IPS-20b (cell line): ENCODE measurements around the gene DMRTB1.
"Not testable (repeated sequence)": the region's sequence is repeated elsewhere in the genome, so short reads cannot be mapped to it uniquely, and the experiment has no call there.

Experiments
- H3K27ac ChIP-seq: one replicate; pipeline ENCODE4 v1.5.1; 2013; ENCODE audit warnings: low read length
- H3K27me3 ChIP-seq: 2 replicates; pipeline ENCODE4 v1.6.1; 2013; ENCODE audit warnings: mild to moderate bottlenecking, low read length, inconsistent platforms; ENCODE audit not compliant: insufficient read depth
- H3K36me3 ChIP-seq: 2 replicates; pipeline ENCODE4 v1.6.1; 2013; ENCODE audit warnings: low read depth, mild to moderate bottlenecking, inconsistent platforms, low read length, moderate library complexity; ENCODE audit not compliant: insufficient read depth
- H3K4me1 ChIP-seq: 2 replicates; pipeline ENCODE4 v1.6.1; 2013; ENCODE audit warnings: mild to moderate bottlenecking, control low read depth, inconsistent platforms, low read length, moderate library complexity; ENCODE audit not compliant: insufficient read depth
- H3K4me3 ChIP-seq: 2 replicates; pipeline ENCODE4 v1.5.1; 2013; ENCODE audit warnings: mild to moderate bottlenecking, low read length, inconsistent platforms
- H3K9ac ChIP-seq: 2 replicates; pipeline ENCODE4 v1.6.1; 2013; ENCODE audit warnings: low read depth, mild to moderate bottlenecking, inconsistent platforms, low read length, moderate library complexity
- H3K9me3 ChIP-seq: 2 replicates; pipeline ENCODE4 v1.6.1; 2013; ENCODE audit warnings: mild to moderate bottlenecking, low read depth, low read length, inconsistent platforms; ENCODE audit not compliant: insufficient read depth

Gene DMRTB1

DNA sequence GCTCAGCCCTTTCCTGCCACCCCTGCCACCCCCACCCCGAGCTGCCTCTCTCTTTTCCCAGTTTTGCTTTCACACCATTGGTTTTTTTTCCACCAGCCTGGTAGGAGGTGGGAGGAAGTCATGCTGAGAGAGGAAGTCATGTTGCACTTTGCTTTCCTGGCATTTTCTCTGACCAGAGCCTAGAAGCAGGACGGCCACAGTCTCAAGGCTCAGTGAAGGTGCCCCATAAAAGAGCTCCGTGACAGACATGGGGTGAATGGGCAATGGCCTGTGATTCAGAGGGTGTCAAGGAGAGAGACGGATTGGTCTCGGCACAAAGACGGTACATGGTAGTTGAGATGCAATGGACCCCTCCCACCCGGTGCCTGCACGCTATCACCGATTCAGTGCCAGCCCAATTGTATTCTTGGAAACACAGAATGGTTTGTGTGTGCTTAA is 42.1 kb upstream of the DMRTB1 start:
- H3K27me3 ChIP-seq = no peaks in the 10 kb centered on the region

DNA sequence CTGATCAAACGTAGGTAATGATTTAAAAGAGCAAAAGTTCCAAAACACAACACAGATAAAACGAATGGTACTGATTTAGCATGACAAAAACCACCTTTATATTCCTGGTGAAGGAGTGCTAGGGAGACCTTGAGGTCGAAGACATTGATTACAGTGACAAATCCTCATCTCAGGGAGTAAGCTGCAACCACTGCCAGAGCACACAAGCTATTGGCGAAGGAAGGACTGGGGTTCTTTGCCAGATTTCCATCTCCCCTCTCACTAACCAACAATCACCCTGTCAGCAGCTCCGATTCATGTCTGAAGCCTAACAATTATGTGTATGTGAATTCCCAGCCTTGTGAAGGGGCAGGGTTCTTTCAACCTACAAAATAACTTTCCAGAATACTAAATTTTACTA is 40.2 kb upstream of the DMRTB1 start:
- Histone ChIP-seq H3K9ac (no peak overlapping the region), H3K9me3 (peaks cover 14% of the 10 kb centered on the region; the same call in 1 of the 2 replicates), H3K4me1 (peaks cover 30% of the 10 kb centered on the region; the same call in 1 of the 2 replicates), H3K36me3 (no peaks in the 10 kb centered on the region), H3K27ac (no peak overlapping the region), H3K27me3 (no peaks in the 10 kb centered on the region), H3K4me3 (no peak overlapping the region)

More for the DNA sequence above, 42.1 kb upstream of the DMRTB1 start:
- peak overlapping the region; percentile 19; the same call in 1 of the 2 replicates for H3K4me3 ChIP-seq
- peaks cover 30% of the 10 kb centered on the region for H3K4me1 ChIP-seq
- H3K27ac ChIP-seq = peak overlapping the region; percentile 31
- peak overlapping the region; percentile 28; the same call in 1 of the 2 replicates for H3K9ac ChIP-seq
- H3K36me3 ChIP-seq = no peaks in the 10 kb centered on the region
- H3K9me3 ChIP-seq = peaks cover 14% of the 10 kb centered on the region; the same call in 1 of the 2 replicates

DNA sequence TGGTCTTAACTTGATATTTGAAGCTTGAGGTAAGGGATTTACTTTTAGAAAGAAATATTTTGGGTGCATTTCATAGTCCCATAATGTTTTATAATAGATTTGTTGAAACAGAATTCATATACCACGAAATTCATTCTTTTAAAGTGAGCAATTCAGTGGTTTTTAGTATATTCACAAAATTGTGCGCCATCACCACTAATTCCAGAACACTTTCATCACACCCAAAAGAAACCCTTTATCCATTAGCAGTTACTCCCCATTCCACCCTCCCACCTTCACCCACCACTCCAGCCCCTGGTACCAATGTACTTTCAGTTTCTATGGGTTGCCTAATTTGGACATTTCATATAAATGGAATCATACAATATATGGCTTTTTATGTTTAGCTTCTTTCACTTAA is 38.9 kb upstream of the DMRTB1 start:
- H3K36me3 ChIP-seq = no peaks in the 10 kb centered on the region
- H3K9me3 ChIP-seq = peaks cover 12% of the 10 kb centered on the region; the same call in 1 of the 2 replicates
- no peak overlapping the region for H3K27ac ChIP-seq
- H3K27me3 ChIP-seq = no peaks in the 10 kb centered on the region
- no peak overlapping the region for H3K9ac ChIP-seq
- H3K4me3 ChIP-seq = no peak overlapping the region
- peaks cover 30% of the 10 kb centered on the region; the same call in 1 of the 2 replicates for H3K4me1 ChIP-seq

DNA sequence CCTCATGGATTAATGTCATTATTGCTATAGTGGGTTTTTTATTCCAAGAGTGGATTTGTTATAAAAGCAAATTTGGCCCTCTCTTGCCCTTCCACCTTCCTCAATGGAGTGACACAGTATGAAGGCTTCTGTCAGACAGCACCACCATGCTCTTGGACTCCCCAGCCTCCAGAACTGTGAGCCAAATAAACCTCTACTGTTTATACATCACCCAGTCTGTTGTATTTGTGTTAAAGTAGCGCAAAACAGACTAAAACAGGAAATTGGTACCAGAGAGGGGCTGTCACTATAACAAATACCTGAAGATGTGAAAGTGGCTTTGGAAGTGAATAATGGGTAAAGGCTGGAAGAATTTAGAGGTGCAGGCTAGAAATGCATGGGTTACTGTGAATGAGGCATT is 38.0 kb upstream of the DMRTB1 start:
- Histone ChIP-seq H3K27ac (no peak overlapping the region), H3K27me3 (no peaks in the 10 kb centered on the region), H3K36me3 (no peaks in the 10 kb centered on the region), H3K9me3 (peaks cover 12% of the 10 kb centered on the region; the same call in 1 of the 2 replicates), H3K9ac (no peak overlapping the region), H3K4me3 (no peak overlapping the region; the same call in 1 of the 2 replicates), H3K4me1 (peaks cover 25% of the 10 kb centered on the region; the same call in 1 of the 2 replicates)

DNA sequence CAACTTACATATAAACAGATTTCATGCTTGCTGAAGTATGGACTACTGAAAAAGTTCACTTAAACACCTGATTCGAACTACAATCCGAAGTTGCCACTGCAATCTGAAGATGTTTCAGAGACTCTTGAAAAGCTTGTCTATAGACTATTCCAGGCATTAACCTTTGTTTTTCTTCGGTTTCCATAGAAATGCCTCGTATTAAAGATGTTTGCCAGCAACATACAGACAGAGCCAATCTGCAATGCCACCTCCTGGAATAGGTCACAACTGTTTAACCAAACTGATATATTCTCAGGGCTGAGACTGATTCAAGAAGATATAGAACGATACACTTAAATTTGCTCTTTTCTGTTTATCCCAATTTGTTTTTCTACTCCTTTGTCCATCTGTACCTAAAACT is 28.9 kb upstream of the DMRTB1 start:
- Histone ChIP-seq H3K9me3 (peaks cover 22% of the 10 kb centered on the region), H3K27me3 (no peaks in the 10 kb centered on the region), H3K4me3 (peak overlapping the region; percentile 50; the same call in 1 of the 2 replicates), H3K4me1 (peaks cover 25% of the 10 kb centered on the region; the same call in 1 of the 2 replicates), H3K36me3 (no peaks in the 10 kb centered on the region), H3K27ac (peak overlapping the region; percentile 87), H3K9ac (peak overlapping the region; percentile 79)

DNA sequence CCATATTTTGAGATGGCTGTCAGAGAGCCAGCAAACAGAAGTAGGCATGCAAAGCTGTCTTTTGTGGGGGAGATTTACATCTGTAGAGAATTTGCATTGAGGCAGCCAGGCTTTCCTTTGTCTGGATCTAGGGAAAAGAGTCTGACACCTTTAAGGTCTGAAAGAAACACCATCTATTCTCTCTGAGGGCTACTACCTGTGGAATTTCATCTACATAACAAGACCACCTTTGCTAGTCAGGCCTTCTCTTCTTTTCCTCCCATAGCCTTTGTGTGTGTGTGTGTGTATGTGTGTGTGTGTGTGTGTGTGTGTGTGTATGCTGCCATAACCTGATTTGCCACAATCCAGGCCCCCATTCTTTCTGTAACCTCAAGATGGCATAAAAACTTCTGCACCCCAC is 28.4 kb upstream of the DMRTB1 start:
- H3K4me3 ChIP-seq = peak overlapping the region; percentile 50; the same call in 1 of the 2 replicates
- peak overlapping the region; percentile 92 for H3K27ac ChIP-seq
- peak overlapping the region; percentile 79 for H3K9ac ChIP-seq
- H3K4me1 ChIP-seq = peaks cover 25% of the 10 kb centered on the region; the same call in 1 of the 2 replicates
- no peaks in the 10 kb centered on the region for H3K27me3 ChIP-seq
- H3K36me3 ChIP-seq = no peaks in the 10 kb centered on the region
- peaks cover 27% of the 10 kb centered on the region for H3K9me3 ChIP-seq

DNA sequence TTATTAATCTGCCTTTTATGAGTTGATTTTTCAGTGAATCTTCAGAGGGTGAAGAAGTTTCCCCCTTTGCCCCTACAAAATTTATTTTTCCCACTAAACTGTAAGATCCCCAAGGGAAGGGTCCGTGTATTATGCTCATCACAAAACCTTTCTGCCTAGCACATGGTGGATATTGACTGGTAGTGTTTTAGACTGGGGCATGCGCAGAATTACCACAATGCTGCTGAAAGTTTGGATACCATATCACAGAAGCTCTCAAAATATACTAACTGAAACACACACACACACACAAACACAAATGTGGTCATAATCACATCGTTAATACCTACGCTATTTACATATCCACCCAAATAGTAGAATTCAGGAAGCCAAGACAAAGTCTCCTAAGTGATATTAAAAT is 28.0 kb upstream of the DMRTB1 start:
- Histone ChIP-seq H3K4me3 (peak overlapping the region; percentile 38; the same call in 1 of the 2 replicates), H3K27me3 (no peaks in the 10 kb centered on the region), H3K27ac (peak overlapping the region; percentile 92), H3K36me3 (no peaks in the 10 kb centered on the region), H3K9me3 (peaks cover 28% of the 10 kb centered on the region), H3K4me1 (peaks cover 28% of the 10 kb centered on the region; the same call in 1 of the 2 replicates), H3K9ac (peak overlapping the region; percentile 75)

DNA sequence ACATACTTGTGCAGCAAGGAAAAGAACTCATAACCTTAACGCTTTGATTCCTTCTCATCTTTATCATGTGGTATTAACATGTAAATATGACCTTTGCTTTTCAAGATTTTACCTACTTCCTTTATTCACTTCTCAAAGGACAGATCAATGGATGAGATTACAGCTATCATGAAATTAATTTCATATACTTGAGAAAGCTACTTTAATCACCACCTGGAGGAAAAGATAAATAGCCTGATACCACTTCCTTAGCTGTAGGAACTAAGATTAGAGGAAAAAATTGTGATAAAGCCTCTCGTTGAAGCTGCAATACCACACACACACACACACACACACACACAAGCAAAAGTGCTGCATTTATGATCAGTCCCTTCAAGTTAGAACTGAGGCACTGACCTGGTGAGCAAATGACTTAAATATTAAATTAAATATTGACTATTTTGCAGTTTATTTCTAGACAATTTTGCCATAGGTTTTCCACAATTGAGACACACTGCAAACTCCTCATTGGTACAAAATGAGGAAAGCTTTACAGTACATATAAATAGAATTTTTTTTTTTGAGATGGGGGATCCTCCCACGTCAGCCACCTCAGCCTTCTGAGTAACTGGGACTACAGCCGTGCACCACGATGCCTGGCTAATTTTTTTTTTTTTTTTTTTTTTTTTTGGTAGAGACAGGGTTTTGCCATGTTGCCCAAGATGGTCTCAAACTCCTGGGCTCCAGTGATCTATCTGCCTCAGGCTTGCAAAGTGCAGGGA is 27.2 kb upstream of the DMRTB1 start:
- peak overlapping the region; percentile 92 for H3K27ac ChIP-seq

DNA sequence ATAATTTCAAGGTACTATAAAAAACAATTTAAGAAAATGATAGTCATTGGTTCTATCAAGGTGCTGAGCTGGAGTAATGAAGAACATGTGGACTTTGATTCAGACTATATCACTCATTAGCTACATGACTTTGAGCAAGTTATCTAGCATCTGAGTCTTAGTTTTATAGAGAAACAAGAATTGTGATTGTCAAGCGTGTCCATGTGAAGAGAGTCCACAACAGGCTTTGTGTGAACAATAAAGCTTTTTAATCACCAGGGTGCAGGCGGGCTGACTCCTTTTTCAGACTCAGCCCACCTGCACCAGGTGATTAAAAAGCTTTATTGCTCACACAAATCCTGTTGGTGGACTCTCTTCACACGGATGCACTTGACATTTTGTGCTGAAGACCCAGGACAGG is 26.6 kb upstream of the DMRTB1 start:
- peaks cover 29% of the 10 kb centered on the region for H3K9me3 ChIP-seq
- H3K27ac ChIP-seq = no peak overlapping the region
- peaks cover 28% of the 10 kb centered on the region; the same call in 1 of the 2 replicates for H3K4me1 ChIP-seq
- H3K36me3 ChIP-seq = no peaks in the 10 kb centered on the region
- H3K4me3 ChIP-seq = no peak overlapping the region
- no peaks in the 10 kb centered on the region for H3K27me3 ChIP-seq
- H3K9ac ChIP-seq = peak overlapping the region; percentile 75; the same call in 1 of the 2 replicates

More for the DNA sequence above, 27.2 kb upstream of the DMRTB1 start:
- H3K4me3 ChIP-seq = no peak overlapping the region
- H3K4me1 ChIP-seq = peaks cover 28% of the 10 kb centered on the region; the same call in 1 of the 2 replicates
- H3K36me3 ChIP-seq = no peaks in the 10 kb centered on the region
- peaks cover 28% of the 10 kb centered on the region for H3K9me3 ChIP-seq
- peak overlapping the region; percentile 75; the same call in 1 of the 2 replicates for H3K9ac ChIP-seq
- no peaks in the 10 kb centered on the region for H3K27me3 ChIP-seq

DNA sequence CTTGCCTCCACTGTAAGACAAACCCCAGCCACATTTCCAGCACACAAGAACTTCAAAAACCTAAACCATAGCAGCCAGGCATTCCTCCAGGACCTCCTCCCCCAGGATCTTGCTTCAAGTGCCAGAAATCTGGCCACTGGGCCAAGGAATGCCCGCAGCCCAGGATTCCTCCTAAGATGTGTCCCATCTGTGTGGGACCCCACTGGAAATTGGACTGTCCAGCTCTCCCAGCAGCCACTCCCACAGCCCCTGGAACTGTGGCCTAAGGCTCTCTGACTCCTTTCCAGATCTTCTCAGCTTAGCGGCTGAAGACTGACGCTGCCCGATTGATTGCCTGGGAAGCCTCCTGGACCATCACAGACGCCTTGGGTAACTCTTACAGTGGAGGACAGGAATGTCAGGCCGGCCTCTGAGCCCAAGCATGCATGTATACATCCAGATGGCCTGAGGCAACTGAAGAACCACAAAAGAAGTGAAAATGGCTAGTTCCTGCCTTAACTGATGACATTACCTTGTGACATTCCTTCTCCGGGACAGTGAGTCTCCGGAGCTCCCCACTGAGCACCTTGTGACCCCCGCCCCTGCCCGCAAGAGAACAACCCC is 24.7 kb upstream of the DMRTB1 start:
- not testable (repeated sequence) for H3K9ac ChIP-seq, H3K27ac ChIP-seq, H3K4me3 ChIP-seq, H3K36me3 ChIP-seq, H3K27me3 ChIP-seq
- H3K9me3 ChIP-seq = peaks cover 38% of the 10 kb centered on the region
- peaks cover 28% of the 10 kb centered on the region; the same call in 1 of the 2 replicates for H3K4me1 ChIP-seq

DNA sequence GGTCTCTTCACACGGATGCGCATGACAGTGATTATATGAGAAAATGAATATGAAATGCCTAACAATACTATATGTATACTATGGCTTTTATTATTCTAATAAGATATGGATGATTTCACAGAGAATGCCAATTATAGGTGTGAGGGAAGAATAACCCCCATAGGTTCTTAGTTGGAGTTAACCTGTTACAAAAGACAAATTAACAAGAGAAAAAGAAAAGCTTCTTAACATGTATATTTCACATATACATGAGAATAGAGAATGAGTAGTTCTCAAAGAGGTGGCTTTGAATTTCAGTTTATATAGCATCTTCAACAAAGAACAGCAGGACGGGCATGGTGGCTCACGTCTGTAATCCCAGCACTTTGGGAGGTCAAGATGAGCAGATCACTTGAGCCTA is 24.0 kb upstream of the DMRTB1 start:
- Histone ChIP-seq H3K4me1 (peaks cover 21% of the 10 kb centered on the region; the same call in 1 of the 2 replicates), H3K27me3 (no peaks in the 10 kb centered on the region), H3K4me3 (no peak overlapping the region), H3K9ac (peak overlapping the region; percentile 24; the same call in 1 of the 2 replicates), H3K9me3 (peaks cover 38% of the 10 kb centered on the region), H3K36me3 (no peaks in the 10 kb centered on the region), H3K27ac (no peak overlapping the region)
